Measurements from ENCODE around the gene PHYHD1. TPM values are rescaled to one million over a fixed set of nuclear protein-coding genes. Genes with fewer than 3 reads are reported as not detected.

The PHYHD1 gene
- total RNA-seq: 10 to 100 TPM; 48.8 to 65.3 TPM

- DNase-seq (peak; percentile 77 to 91 (median 83)), ATAC-seq (no peak)
- 31 to 43% methylated on average over 8 to 13 of the region's 13 CpGs for WGBS, 2 donors
- peak within 1 kb of the TSS; percentile 45 to 46 for H3K4me3 ChIP-seq
- TF ChIP-seq, protein P1, sequence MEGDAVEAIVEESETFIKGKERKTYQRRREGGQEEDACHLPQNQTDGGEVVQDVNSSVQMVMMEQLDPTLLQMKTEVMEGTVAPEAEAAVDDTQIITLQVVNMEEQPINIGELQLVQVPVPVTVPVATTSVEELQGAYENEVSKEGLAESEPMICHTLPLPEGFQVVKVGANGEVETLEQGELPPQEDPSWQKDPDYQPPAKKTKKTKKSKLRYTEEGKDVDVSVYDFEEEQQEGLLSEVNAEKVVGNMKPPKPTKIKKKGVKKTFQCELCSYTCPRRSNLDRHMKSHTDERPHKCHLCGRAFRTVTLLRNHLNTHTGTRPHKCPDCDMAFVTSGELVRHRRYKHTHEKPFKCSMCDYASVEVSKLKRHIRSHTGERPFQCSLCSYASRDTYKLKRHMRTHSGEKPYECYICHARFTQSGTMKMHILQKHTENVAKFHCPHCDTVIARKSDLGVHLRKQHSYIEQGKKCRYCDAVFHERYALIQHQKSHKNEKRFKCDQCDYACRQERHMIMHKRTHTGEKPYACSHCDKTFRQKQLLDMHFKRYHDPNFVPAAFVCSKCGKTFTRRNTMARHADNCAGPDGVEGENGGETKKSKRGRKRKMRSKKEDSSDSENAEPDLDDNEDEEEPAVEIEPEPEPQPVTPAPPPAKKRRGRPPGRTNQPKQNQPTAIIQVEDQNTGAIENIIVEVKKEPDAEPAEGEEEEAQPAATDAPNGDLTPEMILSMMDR (IDR thresholded peaks at IDR 0.05): no peak
- no peak for TF ChIP-seq POLR2A (IDR thresholded peaks at IDR 0.05)
- no peaks in the 10 kb centered on the region for H3K27me3 ChIP-seq
- intact Hi-C loops (cut with DNase I): no loop called here
- H3K27ac ChIP-seq: peak within 1 kb of the TSS; percentile 67 to 93 (median 90)
- H3K9me3 ChIP-seq: no peaks in the 10 kb centered on the region
- peaks cover 67% of the 10 kb centered on the region for H3K4me1 ChIP-seq
- no peaks in the 10 kb centered on the region for H3K36me3 ChIP-seq (replicated peaks in 1 of 2; ENCODE audit: insufficient read depth in 1 of 2, low read depth in 2 of 2)
These were observed at the start of gene PHYHD1 for GRCh38 chr9:128920381-128921058. Gene PHYHD1, plus strand, starts transcription at chr9:128920982. Its CDS starts 1,342 bp downstream, at chr9:128922324.

- H3K4me3 ChIP-seq: no peak overlapping the region
- peak overlapping the region in 1 of 4 donors; percentile 31 for H3K27ac ChIP-seq
These were observed 42.9 kb upstream of the PHYHD1 start for GRCh38 chr9:128877852-128878251.

DNA sequence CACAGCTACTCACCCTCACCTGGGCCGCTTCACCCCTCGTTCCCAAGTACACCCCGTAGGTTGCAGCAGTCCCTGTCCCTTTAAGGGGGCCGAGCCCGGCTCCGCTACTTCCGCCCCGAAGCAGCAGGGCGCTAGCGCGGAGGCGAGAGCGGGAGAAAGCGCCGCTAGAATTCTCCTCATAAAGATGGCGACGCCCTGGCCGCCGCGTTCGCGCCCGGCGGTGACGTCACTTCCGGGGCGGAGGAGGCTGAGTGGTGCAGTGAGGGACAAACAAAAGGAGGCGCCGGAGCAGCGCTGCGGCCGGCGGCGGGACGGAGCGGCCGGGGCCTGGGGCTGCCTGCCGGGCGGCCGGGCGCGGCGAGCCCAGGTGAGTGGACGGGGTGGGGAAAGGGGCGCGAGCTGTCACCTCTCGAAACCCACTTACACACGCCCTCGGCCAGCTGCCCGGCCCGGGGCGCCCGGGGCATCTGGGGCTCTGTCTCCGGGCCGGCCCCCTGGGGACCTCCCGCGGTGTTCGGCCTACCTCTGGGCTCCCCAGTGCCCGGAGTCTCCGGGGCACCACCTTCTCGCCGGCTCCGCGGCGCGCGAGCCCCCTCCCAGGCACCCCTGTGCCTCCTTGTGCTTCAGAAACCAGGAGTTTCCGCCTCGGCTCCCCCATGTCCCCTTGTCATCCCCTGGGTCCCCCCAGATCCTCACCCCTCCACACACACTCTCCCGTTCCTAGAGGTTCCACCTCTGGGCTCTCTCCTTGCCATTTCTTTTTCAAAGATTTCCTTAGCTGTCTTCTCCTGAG lies 38.7 kb upstream of the PHYHD1 start, which contains the start of the genes KYAT1 and LRRC8A:
TSS of gene KYAT1 (minus strand) at position 67 of the 793 bp plus-strand sequence. CDS start 36,545 bp downstream, outside the sequence.
TSS of gene LRRC8A (plus strand) at position 250 of the 793 bp plus-strand sequence. CDS start 25,032 bp downstream, outside the sequence.
- Histone ChIP-seq H3K36me3 (replicated peaks in 1 of 2; ENCODE audit: insufficient read depth in 1 of 2, low read depth in 2 of 2) (peaks cover 0 to 4% of the 10 kb centered on the region in 2 donors), H3K27ac (peak within 1 kb of the TSS; percentile 93 to 96 (median 96)), H3K27me3 (no peaks in the 10 kb centered on the region), H3K4me3 (peak within 1 kb of the TSS; percentile 54 to 66), H3K4me1 (peaks cover 45% of the 10 kb centered on the region), H3K9me3 (no peaks in the 10 kb centered on the region)
- intact Hi-C loops (cut with DNase I): no loop called here
- ATAC-seq (peak; percentile 94), DNase-seq (peak; percentile 96 to 98 (median 98))
- WGBS, 2 donors: 0% methylated on average over 8 to 64 of the region's 70 CpGs
- TF ChIP-seq POLR2A (IDR thresholded peaks at IDR 0.05): peak; percentile 45 to 62 (median 52)
- TF ChIP-seq, protein P1 (IDR thresholded peaks at IDR 0.05): peak in 4 of 7 experiments; percentile 12 to 39 (median 24)

More at GRCh38 chr9:128877852-128878251, 42.9 kb upstream of the PHYHD1 start:
- DNase-seq: no peak
- H3K9me3 ChIP-seq: no peaks in the 10 kb centered on the region
- peaks cover 32% of the 10 kb centered on the region for H3K4me1 ChIP-seq
- no peaks in the 10 kb centered on the region for H3K36me3 ChIP-seq (replicated peaks in 1 of 2; ENCODE audit: insufficient read depth in 1 of 2, low read depth in 2 of 2)
- TF ChIP-seq, protein P1 (IDR thresholded peaks at IDR 0.05): no peak
- TF ChIP-seq POLR2A (IDR thresholded peaks at IDR 0.05): no peak
- WGBS, 2 donors: 73 to 86% methylated on average over 5 of the region's 5 CpGs
- no peak for ATAC-seq
- no peaks in the 10 kb centered on the region for H3K27me3 ChIP-seq
- intact Hi-C loops (cut with DNase I): no loop called here

DNA sequence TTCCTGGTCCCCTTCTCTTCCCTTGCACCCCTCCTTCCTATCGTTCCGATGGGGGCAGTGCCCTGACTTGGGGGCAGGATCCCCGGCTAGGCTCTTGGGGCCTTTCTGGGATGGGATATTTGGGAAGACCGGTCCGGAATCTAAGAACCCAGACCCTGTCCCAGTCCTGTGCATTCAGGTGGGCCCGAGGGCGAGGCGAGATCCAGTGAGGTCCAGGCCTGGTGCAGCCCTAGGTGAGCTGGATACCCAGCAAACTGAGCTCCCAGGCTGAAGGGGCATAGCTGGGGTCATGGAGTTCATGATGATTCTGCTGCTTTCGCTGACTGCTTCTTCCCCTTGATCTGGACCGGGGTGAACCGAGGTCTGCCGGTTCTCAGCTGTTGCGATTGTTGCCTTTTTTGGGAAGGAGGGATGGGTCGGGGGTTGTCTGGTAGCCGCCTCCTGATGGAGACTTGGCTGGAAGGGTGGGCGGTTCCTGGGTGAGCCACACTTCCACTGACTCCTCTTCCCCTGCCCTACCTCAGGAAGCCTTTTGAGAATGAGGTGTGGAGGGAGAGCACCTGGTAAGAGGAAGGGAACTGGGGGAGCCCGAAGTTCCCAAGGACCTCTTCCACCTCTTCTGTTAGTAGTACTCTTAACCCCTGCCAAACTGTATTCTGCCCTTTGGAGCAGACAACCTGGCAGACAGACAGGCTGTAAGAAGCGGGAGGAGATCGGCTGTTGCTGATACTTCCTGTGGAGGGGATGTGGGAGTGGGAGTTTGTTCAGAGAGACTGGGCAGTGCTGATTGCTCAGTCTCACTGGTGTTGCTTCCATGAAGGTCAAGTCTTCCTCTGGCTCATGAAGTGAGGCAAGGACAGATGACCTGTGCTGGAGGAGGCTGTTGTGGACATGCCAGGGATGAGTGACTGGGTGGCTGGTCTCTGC lies 37.8 kb upstream of the PHYHD1 start:
- TF ChIP-seq, protein P1 (IDR thresholded peaks at IDR 0.05): no peak
- no peak for TF ChIP-seq POLR2A (IDR thresholded peaks at IDR 0.05)
- peak overlapping the region; percentile 93 to 96 (median 96) for H3K27ac ChIP-seq
- ATAC-seq (no peak), DNase-seq (no peak)
- H3K36me3 ChIP-seq (replicated peaks in 1 of 2; ENCODE audit: insufficient read depth in 1 of 2, low read depth in 2 of 2): peaks cover 0 to 4% of the 10 kb centered on the region in 2 donors
- intact Hi-C loops (cut with DNase I): no loop called here
- H3K4me3 ChIP-seq: peak overlapping the region; percentile 54 to 66
- H3K9me3 ChIP-seq: no peaks in the 10 kb centered on the region
- no peaks in the 10 kb centered on the region for H3K27me3 ChIP-seq
- H3K4me1 ChIP-seq: peaks cover 45% of the 10 kb centered on the region
- 0% methylated on average over 14 to 19 of the region's 19 CpGs for WGBS, 2 donors

Data from body of pancreas (tissue), 4 donors.